Activated CD4-positive, alpha-beta T cell treated with anti-CD3 and anti-CD28 coated beads, Interleukin-2, amount 10 ng/mL, durations not matched to agents 24 days and 14 days (primary cell): Measurements from ENCODE around the gene HMX2. TPM values are rescaled to one million over a fixed set of nuclear protein-coding genes. Genes with fewer than 3 reads are reported as not detected.

Experiments
- DNase-seq: peaks from one replicate; pipeline ENCODE4 v3.0.0; 2022
- H3K27ac Mint-ChIP-seq: one replicate; pipeline ENCODE4 v1.8.0; 2022; ENCODE audit warnings: mild to moderate bottlenecking, mixed read lengths
- H3K27me3 Mint-ChIP-seq: one replicate; pipeline ENCODE4 v1.8.0; 2022; ENCODE audit warnings: mixed read lengths
- H3K36me3 Mint-ChIP-seq: one replicate; pipeline ENCODE4 v1.8.0; 2022; ENCODE audit warnings: low read depth, mild to moderate bottlenecking, mixed read lengths
- H3K4me1 Mint-ChIP-seq: one replicate; pipeline ENCODE4 v1.8.0; 2021; ENCODE audit warnings: mixed read lengths
- H3K4me3 Mint-ChIP-seq: one replicate; pipeline ENCODE4 v1.8.0; 2022; ENCODE audit warnings: mild to moderate bottlenecking, moderate library complexity, mixed read lengths
- H3K9me3 Mint-ChIP-seq: one replicate; pipeline ENCODE4 v1.8.0; 2021; ENCODE audit warnings: mixed read lengths
- intact Hi-C: fragments of 100-400 bp; cut with micrococcal nuclease; formaldehyde crosslinking; loops from one replicate; pipeline ENCODE4 v1.15.1; 2023
- total RNA-seq: library from RNA; stranded (reverse); gene quantifications from 2 replicates; pipeline ENCODE4 v1.2.3, GENCODE V29; 2022

HMX2 gene
- total RNA-seq, 1 donor from 2014 or later, result not detected

DNA sequence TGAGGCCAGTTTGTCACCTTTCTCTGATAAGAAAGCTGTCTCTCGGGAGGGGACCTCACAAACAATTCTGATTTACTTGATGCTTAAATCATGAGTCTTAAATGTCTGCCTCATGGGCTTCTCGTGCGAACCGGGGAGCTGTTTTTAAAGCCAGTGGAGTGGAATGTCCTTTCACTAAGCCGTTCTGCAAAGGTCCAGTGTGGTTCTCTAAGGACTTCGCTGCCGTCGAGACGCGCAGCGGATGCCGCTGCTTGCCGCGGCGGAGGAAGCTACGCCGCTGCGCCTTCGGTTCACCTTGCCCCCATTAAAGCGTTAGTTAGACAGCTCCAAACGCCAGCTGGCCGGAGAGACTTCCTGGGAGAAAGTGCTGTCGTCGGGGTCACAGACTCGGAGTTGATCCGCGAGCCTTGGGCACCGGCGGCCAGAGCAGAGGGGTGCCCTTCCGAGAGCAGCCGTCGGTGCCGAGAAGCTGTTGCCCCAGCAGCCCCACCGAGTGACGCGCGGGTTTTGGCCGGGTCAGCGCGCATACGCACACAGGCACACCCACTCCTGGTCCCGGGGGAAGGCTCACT, 13.5 kb upstream of the HMX2 start:
- Mint-ChIP-seq H3K9me3 (no peaks in the 10 kb centered on the region), H3K4me3 (peak overlapping the region; percentile 43), H3K27me3 (peaks cover 70% of the 10 kb centered on the region), H3K27ac (peak overlapping the region; percentile 65), H3K4me1 (peaks cover 11% of the 10 kb centered on the region), H3K36me3 (peaks cover 2% of the 10 kb centered on the region)
- peak; percentile 63 for DNase-seq
- intact Hi-C loops, result no loop called here

DNA sequence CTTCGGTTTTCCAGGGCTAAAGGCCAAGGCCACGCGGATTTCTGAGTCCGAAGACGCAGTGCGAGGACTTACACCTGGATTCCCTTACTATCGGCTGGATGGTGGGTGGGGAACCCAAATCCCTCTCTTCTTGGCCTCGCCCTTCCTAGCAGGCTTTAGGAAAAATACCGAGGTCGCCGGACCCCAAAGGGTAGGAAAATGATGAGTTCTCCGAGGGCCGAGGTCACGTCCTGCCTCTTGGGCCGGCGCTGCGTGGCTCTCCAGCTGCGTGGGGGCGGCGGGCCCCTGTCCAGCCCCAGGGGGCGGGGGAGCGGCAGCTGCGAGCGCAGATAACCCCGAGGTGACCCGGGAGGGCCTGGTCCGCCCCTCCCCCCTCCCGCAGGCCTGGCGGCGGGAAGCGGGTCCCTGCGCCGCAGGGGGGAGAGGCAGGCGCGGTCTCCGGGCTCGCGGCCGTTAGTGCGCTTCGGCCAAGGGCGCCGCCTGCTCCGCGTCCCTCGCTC, 13.0 kb upstream of the HMX2 start:
- H3K36me3 Mint-ChIP-seq, result peaks cover 2% of the 10 kb centered on the region
- peaks cover 70% of the 10 kb centered on the region for H3K27me3 Mint-ChIP-seq
- no peaks in the 10 kb centered on the region for H3K9me3 Mint-ChIP-seq
- peaks cover 11% of the 10 kb centered on the region for H3K4me1 Mint-ChIP-seq
- H3K4me3 Mint-ChIP-seq, result no peak overlapping the region
- H3K27ac Mint-ChIP-seq, result no peak overlapping the region
- intact Hi-C loops, result loop anchor here (1.0 kb wide), 1 partner anchor 14 kb away; no protein-coding TSS in a partner anchor
- no peak for DNase-seq

DNA sequence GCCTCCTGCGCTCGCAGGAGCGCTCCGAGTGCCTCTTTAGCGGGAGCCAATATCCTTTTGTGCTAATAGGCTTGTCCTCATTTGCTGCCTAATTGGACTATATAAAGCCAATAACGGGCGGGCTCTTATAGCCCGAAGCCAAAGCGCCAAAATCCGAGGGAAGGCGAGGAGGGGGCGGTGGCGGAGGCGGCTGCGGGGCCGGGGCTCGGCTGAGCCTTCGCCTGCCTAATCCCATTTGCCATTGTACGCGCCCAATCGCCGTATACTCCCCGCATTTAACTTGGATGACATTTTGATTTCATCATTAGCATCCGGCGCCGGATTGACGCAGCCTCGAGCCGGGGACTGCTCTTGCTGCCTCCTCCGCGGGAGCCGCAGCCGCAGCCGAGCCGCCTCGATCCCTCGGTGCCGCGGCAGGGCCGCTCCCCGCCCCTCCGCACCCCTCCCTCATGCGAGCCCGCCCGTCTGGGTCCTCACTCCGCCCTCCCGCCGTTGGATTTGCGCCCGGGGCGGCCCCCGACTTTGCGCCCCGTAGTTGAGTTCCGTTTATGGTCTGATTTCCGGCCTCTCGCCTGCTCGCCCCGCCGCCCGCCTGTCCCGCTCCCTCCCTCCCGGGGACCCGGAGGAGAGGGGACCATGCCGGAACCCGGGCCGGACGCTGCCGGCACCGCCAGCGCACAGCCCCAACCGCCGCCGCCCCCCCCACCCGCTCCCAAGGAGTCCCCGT, 12.4 kb upstream of the HMX2 start, which contains the start of gene HMX3:
Gene HMX3 (plus strand): TSS at position 556 of the 727 bp plus-strand sequence. CDS start 81 bp downstream, at position 637.
- Mint-ChIP-seq H3K36me3 (peaks cover 2% of the 10 kb centered on the region), H3K9me3 (no peaks in the 10 kb centered on the region), H3K4me3 (peak within 1 kb of the TSS; percentile 75), H3K4me1 (peaks cover 13% of the 10 kb centered on the region), H3K27me3 (peaks cover 71% of the 10 kb centered on the region), H3K27ac (peak within 1 kb of the TSS; percentile 90)
- intact Hi-C loops, result loop anchor here (1.0 kb wide), 1 partner anchor 14 kb away; no protein-coding TSS in a partner anchor
- DNase-seq, result peak; percentile 77

DNA sequence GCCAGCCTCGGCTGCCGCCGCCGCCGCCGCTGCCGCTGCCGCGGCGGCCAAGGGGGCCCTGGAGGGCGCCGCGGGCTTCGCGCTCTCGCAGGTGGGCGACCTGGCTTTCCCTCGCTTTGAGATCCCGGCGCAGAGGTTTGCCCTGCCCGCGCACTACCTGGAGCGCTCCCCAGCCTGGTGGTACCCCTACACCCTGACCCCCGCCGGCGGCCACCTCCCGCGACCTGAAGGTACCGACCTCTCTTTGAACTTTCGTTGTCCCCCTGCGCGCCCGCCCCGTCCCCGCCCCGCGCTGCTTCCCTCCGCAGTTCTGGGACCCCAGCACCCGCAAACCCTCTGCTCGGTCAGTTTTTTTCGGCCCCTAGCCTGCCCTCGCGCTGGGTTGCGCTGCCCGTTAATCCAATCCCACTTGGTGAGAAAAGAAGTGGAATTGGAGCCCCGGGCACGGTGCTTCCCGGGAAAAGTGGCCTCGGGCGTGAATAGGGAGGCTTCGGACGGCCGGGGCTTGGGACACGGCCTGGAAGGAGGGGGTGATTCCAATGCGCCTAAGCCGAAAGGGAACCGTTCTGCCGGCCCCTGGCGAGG, 11.6 kb upstream of the HMX2 start:
- DNase-seq, result no peak
- Mint-ChIP-seq H3K9me3 (no peaks in the 10 kb centered on the region), H3K4me3 (peak overlapping the region; percentile 58), H3K27ac (peak overlapping the region; percentile 56), H3K36me3 (peaks cover 2% of the 10 kb centered on the region), H3K27me3 (peaks cover 74% of the 10 kb centered on the region), H3K4me1 (peaks cover 13% of the 10 kb centered on the region)
- intact Hi-C loops, result no loop called here

DNA sequence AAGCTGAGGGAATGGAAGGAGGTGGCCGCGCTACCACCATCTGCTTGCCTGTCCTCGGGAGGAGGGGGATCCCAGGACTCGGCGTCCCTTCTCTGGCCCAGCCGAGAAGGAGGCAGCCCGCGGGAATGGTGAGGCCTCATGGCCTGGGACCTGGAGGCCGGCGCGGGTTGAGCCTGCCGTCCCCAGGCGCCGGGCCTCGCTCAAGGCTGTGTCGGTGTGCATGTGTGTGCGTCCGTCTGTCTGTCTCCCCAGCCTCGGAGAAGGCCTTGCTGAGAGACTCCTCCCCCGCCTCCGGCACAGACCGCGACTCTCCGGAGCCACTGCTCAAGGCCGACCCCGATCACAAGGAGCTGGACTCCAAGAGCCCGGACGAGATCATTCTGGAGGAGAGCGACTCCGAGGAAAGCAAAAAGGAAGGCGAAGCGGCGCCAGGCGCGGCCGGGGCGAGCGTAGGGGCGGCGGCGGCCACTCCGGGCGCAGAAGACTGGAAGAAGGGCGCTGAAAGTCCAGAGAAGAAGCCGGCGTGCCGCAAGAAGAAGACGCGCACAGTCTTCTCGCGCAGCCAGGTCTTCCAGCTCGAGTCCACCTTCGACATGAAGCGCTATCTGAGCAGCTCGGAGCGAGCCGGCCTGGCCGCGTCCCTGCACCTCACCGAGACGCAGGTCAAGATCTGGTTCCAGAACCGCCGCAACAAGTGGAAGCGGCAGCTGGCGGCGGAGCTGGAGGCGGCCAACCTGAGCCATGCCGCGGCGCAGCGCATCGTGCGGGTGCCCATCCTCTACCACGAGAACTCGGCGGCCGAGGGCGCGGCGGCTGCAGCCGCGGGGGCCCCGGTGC, 10.9 kb upstream of the HMX2 start:
- DNase-seq, result peak; percentile 71

DNA sequence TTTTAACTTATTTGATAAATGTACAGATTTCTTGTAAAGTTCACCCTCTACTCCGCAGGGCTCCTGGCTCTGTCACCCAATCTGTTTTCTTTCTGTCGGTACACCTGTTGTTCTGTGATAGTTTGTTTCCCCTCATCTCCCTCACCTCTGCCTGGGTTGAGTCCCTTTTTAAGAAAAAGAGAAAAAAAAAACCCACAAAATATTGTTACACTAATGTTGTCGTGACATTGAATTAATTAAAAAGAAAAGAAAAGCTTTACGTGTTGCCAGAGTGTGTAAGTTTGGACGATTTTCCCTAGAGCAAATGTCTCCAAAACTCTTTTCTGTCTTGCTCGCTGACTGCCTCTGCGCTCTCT, 8.8 kb upstream of the HMX2 start:
- Mint-ChIP-seq H3K27me3 (peaks cover 70% of the 10 kb centered on the region), H3K27ac (peak overlapping the region; percentile 66), H3K9me3 (peaks cover 4% of the 10 kb centered on the region), H3K36me3 (peaks cover 5% of the 10 kb centered on the region), H3K4me3 (no peak overlapping the region), H3K4me1 (peaks cover 6% of the 10 kb centered on the region)
- no peak for DNase-seq
- intact Hi-C loops, result loop anchor here (1.0 kb wide), 1 partner anchor 9 kb away; the partner anchor contains the start of gene HMX2

More for the DNA sequence above, 10.9 kb upstream of the HMX2 start:
- Mint-ChIP-seq H3K36me3 (peaks cover 5% of the 10 kb centered on the region), H3K27me3 (peaks cover 75% of the 10 kb centered on the region), H3K4me1 (peaks cover 13% of the 10 kb centered on the region), H3K4me3 (peak overlapping the region; percentile 75), H3K27ac (peak overlapping the region; percentile 90), H3K9me3 (no peaks in the 10 kb centered on the region)
- intact Hi-C loops, result no loop called here

DNA sequence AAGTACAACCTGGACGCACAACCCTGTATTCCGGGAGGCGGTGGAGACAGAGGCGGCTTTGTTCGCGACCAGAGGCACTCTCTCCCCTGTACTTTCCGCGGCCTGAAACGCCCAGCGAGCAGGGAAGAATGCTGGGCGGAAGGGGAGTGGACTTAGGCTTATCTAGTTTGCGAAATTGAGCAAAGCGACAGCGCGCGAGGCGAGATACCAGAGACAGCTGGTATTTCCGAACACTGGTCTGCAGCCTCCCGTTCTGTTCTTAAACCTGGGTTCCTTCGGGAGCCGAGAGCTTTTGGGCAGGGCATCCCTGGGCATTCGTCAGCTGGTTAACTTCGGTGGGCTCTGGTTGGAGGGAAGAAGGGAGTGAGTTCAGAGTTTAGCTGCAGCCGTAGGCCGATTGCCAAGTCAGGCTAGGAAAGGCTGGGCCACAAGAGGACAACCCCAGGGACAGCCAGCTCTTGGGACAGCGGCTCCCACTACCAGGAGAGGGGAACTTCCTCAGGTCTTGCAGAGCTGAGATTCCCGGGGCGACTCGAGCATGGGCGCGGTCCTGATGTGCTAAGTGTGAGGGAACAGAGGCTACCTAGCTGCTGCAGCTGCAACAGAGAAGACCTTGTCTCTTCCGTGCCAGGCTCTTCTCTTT, 8.3 kb upstream of the HMX2 start:
- intact Hi-C loops, result loop anchor here (1.0 kb wide), 1 partner anchor 9 kb away; the partner anchor contains the start of gene HMX2
- H3K36me3 Mint-ChIP-seq, result peaks cover 5% of the 10 kb centered on the region

DNA sequence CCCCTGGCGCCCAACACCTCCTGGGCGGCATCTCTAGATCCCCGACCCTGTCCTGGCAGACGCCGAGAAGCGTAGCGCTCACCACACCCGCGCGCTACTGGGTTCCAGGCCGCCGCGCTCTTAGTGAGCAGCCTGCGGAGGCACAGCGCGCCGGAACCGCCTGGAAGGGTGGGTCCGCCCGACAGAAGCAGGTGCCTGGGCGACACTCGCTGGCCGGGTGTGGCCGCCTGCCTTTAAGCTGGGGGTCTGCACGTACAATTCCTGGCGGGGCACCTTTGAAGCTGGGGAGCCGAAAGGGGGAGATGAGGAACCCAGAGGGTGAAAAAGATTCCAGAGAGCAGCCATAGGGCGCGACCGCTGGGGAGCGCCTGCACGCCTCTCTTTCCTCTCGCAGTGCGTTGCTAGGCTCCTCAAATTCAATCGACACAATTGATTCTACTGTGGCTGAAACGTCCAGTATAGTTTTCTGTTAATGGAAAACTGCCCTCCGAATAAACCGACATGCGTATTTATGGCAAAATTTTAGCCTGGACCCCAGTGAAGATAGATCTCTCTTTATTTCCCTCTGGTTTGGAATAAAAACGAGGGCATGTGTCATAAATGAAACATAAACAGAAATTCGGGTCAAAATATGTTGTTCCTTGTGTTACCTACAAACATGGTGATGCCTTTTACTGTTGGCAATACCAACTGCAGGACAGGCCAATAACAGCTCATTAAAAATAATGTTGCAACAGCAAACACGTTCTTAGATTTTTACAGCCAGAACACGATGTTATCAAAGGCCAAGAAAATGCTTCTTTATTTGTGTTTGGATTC, 7.6 kb upstream of the HMX2 start:
- intact Hi-C loops, result no loop called here
- peaks cover 14% of the 10 kb centered on the region for H3K4me1 Mint-ChIP-seq
- peak overlapping the region; percentile 37 for H3K27ac Mint-ChIP-seq
- peak overlapping the region; percentile 28 for H3K4me3 Mint-ChIP-seq
- peaks cover 6% of the 10 kb centered on the region for H3K9me3 Mint-ChIP-seq
- peak; percentile 67 for DNase-seq
- peaks cover 6% of the 10 kb centered on the region for H3K36me3 Mint-ChIP-seq
- peaks cover 78% of the 10 kb centered on the region for H3K27me3 Mint-ChIP-seq

More for the DNA sequence above, 8.3 kb upstream of the HMX2 start:
- Mint-ChIP-seq H3K27ac (peak overlapping the region; percentile 66), H3K4me1 (peaks cover 7% of the 10 kb centered on the region), H3K9me3 (peaks cover 6% of the 10 kb centered on the region), H3K4me3 (no peak overlapping the region), H3K27me3 (peaks cover 70% of the 10 kb centered on the region)
- no peak for DNase-seq

DNA sequence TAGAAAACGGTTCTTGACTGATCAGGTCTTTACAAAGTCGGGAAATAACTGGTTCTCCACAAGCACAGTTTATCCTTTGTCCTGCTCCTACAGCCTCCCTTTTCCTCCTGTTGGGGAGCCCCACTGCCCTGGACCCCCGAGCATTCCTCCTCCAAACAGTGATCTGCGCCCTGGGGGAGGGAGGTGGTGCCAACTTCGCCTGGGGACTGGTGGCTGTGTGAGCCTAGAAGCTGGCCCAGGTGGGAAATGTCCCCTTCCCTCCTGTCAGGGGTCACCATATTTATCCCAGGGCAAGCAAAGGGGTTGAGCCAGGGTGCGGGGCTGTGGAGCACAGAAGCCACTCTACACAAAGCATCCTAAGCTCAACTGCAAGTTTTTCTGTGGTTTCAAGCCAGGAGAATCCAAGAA, 6.9 kb upstream of the HMX2 start:
- H3K9me3 Mint-ChIP-seq, result peaks cover 6% of the 10 kb centered on the region
- H3K4me3 Mint-ChIP-seq, result no peak overlapping the region
- DNase-seq, result no peak
- intact Hi-C loops, result no loop called here
- H3K27me3 Mint-ChIP-seq, result peaks cover 84% of the 10 kb centered on the region
- H3K27ac Mint-ChIP-seq, result no peak overlapping the region
- peaks cover 6% of the 10 kb centered on the region for H3K36me3 Mint-ChIP-seq
- peaks cover 14% of the 10 kb centered on the region for H3K4me1 Mint-ChIP-seq

DNA sequence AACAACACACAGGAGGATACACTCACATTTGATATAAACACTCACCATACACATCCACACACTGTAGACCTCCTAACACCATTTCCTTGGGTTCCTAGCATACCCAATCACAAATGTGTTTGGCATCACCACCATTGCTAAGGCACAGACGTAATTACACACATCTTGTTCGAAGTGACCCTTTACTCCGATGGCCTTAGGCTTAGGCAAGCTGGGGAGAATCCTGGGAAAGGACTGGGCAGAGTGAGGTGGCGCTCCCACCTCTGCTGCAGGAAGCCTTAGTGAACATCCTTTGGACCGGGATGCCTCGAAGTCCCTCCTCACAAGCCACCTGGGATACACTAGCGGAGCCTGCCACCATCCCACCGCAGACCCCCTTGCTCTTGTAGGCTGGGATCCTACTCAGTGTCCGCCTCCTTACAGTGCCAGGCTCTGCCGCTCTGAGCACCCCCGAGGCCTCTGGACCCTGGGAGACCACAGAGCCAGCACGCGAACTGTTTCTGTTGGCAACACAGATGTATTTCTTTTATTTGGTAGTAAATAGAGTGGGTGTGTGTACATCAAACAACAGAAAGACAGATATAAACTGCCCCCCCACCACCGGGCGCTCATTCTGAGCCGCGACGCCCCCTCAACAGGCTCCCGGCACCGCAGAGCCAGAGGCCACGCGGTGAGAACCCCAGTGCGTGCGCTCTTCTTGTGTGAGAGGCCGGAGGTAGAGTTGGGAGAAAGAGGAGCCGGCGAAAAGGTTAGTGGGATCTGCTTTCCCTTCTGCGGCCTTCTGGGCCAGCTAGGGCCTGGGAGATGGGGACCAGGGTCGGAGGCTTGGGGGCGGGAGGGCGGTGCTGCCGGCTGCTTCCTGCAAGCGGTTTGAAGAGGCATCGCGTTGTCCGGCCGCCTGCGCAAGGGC, 5.9 kb upstream of the HMX2 start:
- Mint-ChIP-seq H3K36me3 (peaks cover 4% of the 10 kb centered on the region), H3K4me3 (no peak overlapping the region), H3K27ac (peak overlapping the region; percentile 6), H3K4me1 (peaks cover 12% of the 10 kb centered on the region), H3K27me3 (peaks cover 85% of the 10 kb centered on the region), H3K9me3 (peaks cover 6% of the 10 kb centered on the region)
- intact Hi-C loops, result no loop called here
- no peak for DNase-seq

DNA sequence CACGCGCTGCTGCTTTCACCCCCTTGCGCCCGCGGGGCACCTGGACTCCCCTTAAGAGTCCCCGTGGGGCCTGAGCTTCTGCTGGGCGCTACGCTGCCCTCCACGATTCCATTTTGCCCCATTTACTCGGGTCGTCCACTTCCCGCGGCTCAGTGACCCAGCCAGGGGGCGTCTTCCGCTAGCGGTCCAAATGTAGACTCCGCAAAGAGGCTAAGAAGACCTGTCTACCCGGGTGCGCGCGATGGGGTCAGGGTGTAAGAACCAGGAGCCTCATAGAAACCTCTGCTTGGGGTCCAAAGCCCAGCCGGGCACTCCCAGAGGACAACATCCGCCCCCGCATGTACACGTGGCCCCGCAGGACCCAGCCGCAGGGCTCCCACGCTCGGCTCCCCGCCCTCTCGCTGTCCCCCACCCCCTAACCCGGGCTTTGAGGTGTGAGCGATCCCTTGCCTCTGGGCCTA, 5.2 kb upstream of the HMX2 start:
- peaks cover 8% of the 10 kb centered on the region for H3K36me3 Mint-ChIP-seq
- H3K4me1 Mint-ChIP-seq, result peaks cover 14% of the 10 kb centered on the region
- H3K27me3 Mint-ChIP-seq, result peaks cover 87% of the 10 kb centered on the region
- H3K4me3 Mint-ChIP-seq, result no peak overlapping the region
- DNase-seq, result no peak
- H3K27ac Mint-ChIP-seq, result no peak overlapping the region
- peaks cover 6% of the 10 kb centered on the region for H3K9me3 Mint-ChIP-seq
- intact Hi-C loops, result no loop called here
